RWPE1 (cell line): ENCODE results near the gene VSTM2B.

ENCODE experiments used
- CTCF ChIA-PET: fragments of 350-600 bp; sonication (Branson Sonifier 250); formaldehyde crosslinking; extraction: SDS; loops from one replicate; lab custom pipeline; 2021; lab: Yijun Ruan, JAX
- POLR2A ChIA-PET: fragments of 400-600 bp; formaldehyde crosslinking; extraction: SDS; loops from one replicate; lab custom pipeline; 2020; ENCODE audit warnings: antibody characterized with exemption; ENCODE audit not compliant: low non-redundant PET; lab: Yijun Ruan, JAX
- DNase-seq: peaks from one replicate; pipeline ENCODE4 v3.0.0; 2012; ENCODE audit warnings: low spot score
- H3K27ac ChIP-seq: fragments of 450-650 bp; 2 replicates; pipeline ENCODE4 v1.5.1; 2017
- TF ChIP-seq, protein P1 (sequence below): fragments of 450-650 bp; conservative IDR thresholded peaks from 2 replicates; pipeline ENCODE4 v1.5.1; 2017; ENCODE audit warnings: low read depth, mild to moderate bottlenecking

VSTM2B gene

DNA sequence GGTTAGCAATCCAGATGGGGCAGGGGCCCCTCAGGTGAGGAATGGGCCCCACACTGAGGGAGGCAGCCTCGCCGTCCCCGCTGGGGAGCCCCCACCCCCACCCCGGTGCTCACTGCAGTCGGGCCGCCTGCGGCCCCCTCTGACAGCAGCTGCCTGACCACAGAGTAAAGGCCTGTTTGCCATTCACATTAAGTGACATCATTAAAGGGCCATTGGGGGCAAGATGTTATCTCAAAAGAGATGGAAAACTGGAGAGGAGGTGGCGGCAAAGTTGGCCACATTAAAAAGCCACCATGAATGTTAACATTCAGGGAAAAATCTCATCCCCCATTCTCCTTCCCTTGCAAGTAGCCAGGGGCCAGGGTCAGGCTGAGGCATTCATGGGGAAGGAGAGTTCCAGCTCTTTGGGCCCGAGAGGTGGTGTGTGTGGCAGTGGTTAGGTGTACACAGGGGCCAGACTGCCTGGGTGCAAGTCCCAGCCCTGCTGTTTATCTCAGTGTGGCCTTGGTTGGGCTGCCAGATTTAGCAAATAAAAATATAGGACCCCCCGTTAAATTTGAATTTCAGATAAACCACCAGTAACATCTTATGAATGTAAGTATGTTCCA is 20.9 kb downstream of the VSTM2B start:
- DNase-seq: no peak
- ChIA-PET POLR2A (no interaction called here), CTCF (no interaction called here)
- H3K27ac ChIP-seq: no peak overlapping the region
- TF ChIP-seq, protein P1, sequence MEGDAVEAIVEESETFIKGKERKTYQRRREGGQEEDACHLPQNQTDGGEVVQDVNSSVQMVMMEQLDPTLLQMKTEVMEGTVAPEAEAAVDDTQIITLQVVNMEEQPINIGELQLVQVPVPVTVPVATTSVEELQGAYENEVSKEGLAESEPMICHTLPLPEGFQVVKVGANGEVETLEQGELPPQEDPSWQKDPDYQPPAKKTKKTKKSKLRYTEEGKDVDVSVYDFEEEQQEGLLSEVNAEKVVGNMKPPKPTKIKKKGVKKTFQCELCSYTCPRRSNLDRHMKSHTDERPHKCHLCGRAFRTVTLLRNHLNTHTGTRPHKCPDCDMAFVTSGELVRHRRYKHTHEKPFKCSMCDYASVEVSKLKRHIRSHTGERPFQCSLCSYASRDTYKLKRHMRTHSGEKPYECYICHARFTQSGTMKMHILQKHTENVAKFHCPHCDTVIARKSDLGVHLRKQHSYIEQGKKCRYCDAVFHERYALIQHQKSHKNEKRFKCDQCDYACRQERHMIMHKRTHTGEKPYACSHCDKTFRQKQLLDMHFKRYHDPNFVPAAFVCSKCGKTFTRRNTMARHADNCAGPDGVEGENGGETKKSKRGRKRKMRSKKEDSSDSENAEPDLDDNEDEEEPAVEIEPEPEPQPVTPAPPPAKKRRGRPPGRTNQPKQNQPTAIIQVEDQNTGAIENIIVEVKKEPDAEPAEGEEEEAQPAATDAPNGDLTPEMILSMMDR: no peak

DNA sequence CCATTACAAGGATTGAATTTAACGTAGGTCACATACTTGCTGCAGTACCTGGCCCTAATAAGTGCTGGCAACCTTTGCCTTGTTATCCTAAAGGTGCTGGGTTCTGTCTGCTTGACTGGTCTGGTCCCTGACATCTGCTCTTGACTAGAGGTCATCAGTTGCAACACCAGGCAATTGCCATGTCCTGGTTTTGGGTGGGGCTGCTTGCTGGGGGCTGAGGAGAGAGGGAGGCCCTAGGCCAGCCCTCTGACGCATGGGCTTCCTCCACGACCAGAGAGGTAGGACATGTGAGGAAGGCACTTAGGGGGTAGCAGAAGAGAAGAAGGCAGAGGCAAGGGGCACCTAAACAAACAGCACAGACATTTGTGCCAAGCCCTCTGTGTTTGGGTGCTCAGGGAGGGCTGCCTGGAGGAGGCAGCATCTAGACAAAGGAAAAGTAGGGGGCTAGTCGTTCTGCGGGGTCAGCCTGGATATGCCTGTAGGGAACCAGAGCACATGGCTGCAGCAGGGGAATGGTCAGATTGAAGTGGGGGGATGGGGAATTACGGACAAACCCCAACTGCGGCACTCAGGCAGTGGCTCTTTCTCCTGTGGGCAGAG is 21.7 kb downstream of the VSTM2B start:
- DNase-seq: no peak
- H3K27ac ChIP-seq: no peak overlapping the region

DNA sequence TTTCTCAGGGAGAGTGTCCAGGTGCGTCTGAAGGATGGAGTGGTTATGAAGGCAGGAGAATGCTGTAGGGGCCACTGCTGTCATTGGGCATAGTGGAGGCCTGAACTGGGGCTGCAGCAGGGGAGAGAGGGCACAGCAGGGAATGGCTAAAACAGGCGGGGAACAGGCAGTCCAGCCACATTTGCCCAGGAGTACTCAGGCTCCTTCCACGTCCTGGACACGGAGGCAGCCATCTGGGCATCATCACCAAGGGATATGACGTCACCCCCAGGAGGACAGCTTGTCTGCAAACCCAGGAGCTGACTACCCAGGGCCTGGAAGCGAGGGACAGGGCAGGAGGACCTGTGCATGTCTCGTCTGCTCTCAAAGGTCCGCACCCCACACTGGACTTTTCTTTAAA is 22.2 kb downstream of the VSTM2B start:
- H3K27ac ChIP-seq: no peak overlapping the region
- POLR2A ChIA-PET: no interaction called here
- TF ChIP-seq, protein P1: no peak
- no peak for DNase-seq
- CTCF ChIA-PET: no interaction called here

More for the DNA sequence above, 21.7 kb downstream of the VSTM2B start:
- ChIA-PET POLR2A (no interaction called here), CTCF (no interaction called here)
- TF ChIP-seq, protein P1: no peak

DNA sequence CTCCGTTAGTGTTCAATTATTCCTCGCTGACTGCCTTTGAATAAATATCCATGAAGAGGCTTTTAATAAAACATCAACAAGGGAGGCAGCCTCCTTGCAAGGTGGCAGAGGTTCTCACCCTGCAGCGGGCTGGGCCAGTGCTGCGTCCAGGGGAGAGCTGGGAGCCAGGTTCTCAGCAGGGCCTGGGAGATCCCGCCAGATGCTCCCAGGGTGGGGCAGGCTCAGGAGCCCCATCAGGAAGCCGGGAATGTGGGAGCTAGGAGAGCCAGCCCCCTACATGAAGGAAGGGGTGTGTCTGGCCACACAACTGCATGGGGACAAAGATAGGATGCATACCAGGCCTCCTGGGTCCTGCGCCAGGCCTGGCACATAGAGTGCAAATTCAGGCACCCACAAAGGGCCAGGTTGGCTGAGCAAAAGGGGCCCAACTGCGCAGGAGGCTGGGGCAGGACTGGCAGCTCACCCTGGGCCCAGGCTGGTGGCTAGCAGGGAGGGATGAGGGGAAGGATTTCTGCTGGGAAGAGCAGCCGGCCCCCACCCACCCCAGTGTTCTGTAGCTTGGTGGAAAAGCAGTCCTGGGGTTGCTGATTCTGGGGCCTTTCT is 22.8 kb downstream of the VSTM2B start:
- DNase-seq: no peak
- no peak overlapping the region for H3K27ac ChIP-seq
- POLR2A ChIA-PET: no interaction called here
- TF ChIP-seq, protein P1: no peak
- CTCF ChIA-PET: no interaction called here

DNA sequence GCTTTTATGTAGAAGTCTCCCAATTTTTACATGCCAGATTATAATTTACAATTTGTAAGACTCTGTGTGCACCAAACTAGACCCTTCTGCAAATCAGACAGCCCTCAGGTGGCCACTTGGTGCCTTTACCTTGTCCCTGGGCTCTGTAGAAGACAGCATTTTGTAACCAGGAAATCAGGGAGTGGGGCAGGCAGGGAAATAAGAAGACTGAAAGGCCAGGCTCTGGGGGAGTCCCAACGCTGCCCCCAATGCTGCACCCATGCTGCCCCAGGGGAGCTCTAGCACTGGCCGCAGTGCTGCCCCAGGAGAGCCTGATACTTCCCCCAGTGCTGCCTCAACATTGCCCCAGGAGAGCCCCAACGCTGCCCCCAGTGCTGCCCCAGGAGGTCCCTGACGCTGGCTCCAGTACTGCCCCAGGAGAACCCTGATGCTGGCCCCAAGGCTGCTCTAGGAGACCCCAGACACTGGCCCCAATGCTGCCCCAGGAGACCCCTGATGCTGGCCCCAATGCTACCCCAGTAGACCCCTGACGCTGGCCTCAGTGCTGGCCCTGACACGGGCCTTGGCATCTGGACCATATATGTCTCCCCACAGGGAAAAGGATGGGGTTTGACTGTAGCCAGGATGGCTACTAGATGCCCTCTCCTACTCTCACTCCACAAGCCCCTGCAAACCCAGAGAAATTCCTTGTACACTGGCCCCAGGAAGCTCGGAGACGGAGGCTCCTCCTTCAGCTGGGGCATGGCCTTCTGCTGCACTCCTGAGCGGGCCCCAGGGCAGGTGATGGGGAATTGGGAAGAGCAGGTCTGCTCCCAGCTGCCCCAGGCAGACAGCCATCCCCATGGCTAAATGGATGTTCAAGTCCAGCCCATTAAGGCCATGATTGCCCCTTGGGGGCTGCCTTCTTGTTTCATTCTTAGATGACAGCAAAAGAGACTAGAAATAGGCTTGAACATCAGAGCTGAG is 23.6 kb downstream of the VSTM2B start:
- ChIA-PET CTCF (no interaction called here), POLR2A (no interaction called here)
- no peak for DNase-seq
- no peak overlapping the region for H3K27ac ChIP-seq
- TF ChIP-seq, protein P1: no peak

DNA sequence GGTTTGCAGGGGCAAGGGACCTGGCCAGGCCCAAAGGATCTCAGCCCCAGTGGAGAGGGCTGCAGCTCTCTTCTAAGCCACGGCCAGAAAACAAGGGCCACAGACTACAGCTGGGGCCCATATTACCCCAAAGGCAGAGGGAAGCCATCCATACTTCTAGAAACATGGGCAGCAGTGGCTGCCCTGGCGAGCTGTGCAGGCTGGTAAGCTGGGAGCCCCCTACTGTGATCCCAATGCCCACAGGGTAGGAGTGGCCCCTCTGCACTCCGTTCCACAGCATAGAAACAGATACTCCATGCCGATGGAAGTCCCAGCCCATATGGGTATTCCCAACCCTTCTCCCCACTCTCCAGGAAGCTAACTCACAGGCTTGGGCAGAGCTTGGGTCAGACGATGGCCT is 25.1 kb downstream of the VSTM2B start:
- TF ChIP-seq, protein P1: no peak
- no peak overlapping the region for H3K27ac ChIP-seq
- DNase-seq: no peak
- ChIA-PET POLR2A (no interaction called here), CTCF (interaction anchor here (0.6 kb wide), 1 partner anchor 23 kb away, joined by 4 read pairs; no protein-coding TSS in a partner anchor)
